Nephron progenitor cell (in vitro differentiated cells): ENCODE results near the gene DUSP14.

Source experiments
- DNase-seq: peaks from one replicate; pipeline ENCODE4 v3.0.0; 2021
- H3K27ac Mint-ChIP-seq: 2 replicates; pipeline ENCODE4 v1.8.0; 2021; ENCODE audit warnings: mild to moderate bottlenecking, moderate library complexity, mixed read lengths
- H3K27me3 Mint-ChIP-seq: 2 replicates; pipeline ENCODE4 v1.8.0; 2021; ENCODE audit warnings: mild to moderate bottlenecking, low read depth, mixed read lengths; ENCODE audit not compliant: poor library complexity
- H3K36me3 Mint-ChIP-seq: 2 replicates; pipeline ENCODE4 v1.8.0; 2021; ENCODE audit warnings: low read depth, mixed read lengths
- H3K4me1 Mint-ChIP-seq: 2 replicates; pipeline ENCODE4 v1.8.0; 2021; ENCODE audit warnings: mixed read lengths
- H3K4me3 Mint-ChIP-seq: 2 replicates; pipeline ENCODE4 v1.8.0; 2021; ENCODE audit warnings: mild to moderate bottlenecking, moderate library complexity, mixed read lengths
- H3K9me3 Mint-ChIP-seq: 2 replicates; pipeline ENCODE4 v1.8.0; 2021; ENCODE audit warnings: mild to moderate bottlenecking, moderate library complexity, mixed read lengths
- TF ChIP-seq, protein P1 (sequence below): fragments of 200-600 bp; sonication (generic); IDR thresholded peaks from 2 replicates; pipeline ENCODE4 v1.5.0; 2021; ENCODE audit warnings: antibody characterized with exemption

DUSP14 gene

DNA sequence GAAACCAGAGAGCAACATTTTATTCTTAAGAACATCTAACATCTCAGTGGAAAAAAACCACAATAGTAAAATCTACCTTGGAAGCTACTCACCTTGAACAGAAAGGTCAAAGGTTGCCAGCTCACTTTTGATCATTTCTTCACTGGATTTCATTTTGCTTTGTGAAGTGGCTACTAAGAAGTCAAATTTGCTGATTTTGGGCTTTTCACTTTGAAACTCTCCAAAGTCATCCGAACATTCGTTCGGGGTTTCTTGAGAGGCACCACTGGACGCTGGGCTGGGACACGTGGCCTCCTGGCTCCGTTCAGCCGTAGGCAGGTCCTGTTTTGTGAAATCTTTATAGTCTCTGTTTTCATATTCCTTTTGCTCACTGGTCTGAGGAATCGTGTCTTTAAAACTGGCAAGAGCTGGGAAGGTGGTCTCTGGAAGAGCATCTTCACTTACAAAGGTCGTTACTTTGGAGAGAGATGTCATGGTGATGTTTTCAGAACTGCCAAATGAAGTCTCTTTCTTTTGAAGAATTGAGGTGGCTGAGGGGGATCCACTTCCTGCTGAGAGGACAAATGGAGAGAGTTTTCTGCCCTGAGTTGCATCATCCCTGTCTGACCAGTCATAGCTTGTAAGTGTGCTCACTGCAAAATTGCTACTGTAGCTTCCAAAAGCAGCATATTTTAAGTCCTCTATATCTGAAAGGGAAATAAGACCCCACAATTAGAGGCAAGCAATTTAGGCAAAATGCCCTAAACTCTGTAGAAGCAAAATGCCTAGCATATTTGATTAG lies 52.4 kb downstream of the DUSP14 start:
- H3K36me3 Mint-ChIP-seq, result peaks cover 68% of the 10 kb centered on the region
- H3K4me1 Mint-ChIP-seq, result peaks cover 13% of the 10 kb centered on the region
- H3K27ac Mint-ChIP-seq, result peak overlapping the region; percentile 62
- H3K9me3 Mint-ChIP-seq, result no peaks in the 10 kb centered on the region
- DNase-seq, result no peak
- H3K27me3 Mint-ChIP-seq, result no peaks in the 10 kb centered on the region
- no peak overlapping the region for H3K4me3 Mint-ChIP-seq
- TF ChIP-seq, protein P1, sequence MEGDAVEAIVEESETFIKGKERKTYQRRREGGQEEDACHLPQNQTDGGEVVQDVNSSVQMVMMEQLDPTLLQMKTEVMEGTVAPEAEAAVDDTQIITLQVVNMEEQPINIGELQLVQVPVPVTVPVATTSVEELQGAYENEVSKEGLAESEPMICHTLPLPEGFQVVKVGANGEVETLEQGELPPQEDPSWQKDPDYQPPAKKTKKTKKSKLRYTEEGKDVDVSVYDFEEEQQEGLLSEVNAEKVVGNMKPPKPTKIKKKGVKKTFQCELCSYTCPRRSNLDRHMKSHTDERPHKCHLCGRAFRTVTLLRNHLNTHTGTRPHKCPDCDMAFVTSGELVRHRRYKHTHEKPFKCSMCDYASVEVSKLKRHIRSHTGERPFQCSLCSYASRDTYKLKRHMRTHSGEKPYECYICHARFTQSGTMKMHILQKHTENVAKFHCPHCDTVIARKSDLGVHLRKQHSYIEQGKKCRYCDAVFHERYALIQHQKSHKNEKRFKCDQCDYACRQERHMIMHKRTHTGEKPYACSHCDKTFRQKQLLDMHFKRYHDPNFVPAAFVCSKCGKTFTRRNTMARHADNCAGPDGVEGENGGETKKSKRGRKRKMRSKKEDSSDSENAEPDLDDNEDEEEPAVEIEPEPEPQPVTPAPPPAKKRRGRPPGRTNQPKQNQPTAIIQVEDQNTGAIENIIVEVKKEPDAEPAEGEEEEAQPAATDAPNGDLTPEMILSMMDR, result no peak

DNA sequence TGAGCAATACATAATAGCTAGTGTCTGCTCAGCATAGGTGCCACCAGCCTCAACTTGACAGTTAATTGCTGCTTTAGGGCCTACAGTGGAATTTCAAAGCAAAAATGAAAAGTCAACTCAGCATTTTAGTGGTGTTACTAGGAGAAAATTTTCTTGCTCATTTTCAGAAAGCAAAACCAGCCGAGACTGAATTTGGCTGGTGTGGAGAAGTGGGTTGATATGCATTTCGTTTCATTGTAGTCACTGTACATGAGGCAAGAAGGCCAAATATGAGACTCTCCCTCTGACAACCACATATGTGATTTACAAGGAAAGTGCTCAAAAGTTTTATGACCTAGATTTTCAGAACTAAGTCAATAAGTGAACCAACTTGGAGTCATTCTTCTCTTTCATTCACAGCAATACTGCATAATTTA lies 54.0 kb downstream of the DUSP14 start:
- Mint-ChIP-seq H3K9me3 (no peaks in the 10 kb centered on the region), H3K36me3 (peaks cover 54% of the 10 kb centered on the region), H3K27me3 (no peaks in the 10 kb centered on the region), H3K27ac (no peak overlapping the region), H3K4me1 (peaks cover 17% of the 10 kb centered on the region), H3K4me3 (no peak overlapping the region)
- TF ChIP-seq, protein P1, result no peak
- DNase-seq, result no peak

- DNase-seq, result no peak
- Mint-ChIP-seq H3K27me3 (no peaks in the 10 kb centered on the region), H3K27ac (no peak overlapping the region), H3K36me3 (peaks cover 53% of the 10 kb centered on the region), H3K9me3 (no peaks in the 10 kb centered on the region), H3K4me3 (no peak overlapping the region), H3K4me1 (peaks cover 17% of the 10 kb centered on the region)
- TF ChIP-seq, protein P1, result no peak
Measured at GRCh38 chr17:37545486-37545885, 55.8 kb downstream of the DUSP14 start.

DNA sequence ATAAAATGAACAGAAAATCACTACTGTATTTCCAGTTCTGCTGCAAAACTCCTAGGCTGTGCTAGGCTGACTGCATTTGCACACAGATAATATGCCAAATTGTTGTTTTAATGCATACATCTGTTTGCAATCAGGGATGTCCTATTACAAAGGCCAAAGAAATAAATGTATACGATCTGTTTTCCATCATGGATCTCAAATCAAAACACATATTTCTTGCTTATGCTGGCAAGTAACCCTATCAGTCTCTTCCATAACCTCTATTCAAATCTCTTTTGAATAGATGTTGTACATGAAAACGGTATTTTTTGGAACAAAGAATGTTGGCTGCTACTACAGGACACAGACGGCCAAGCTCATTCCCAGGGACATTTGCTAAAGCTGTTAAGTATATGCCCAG lies 56.6 kb downstream of the DUSP14 start:
- peaks cover 17% of the 10 kb centered on the region for H3K4me1 Mint-ChIP-seq
- H3K4me3 Mint-ChIP-seq, result no peak overlapping the region
- TF ChIP-seq, protein P1, result no peak
- H3K9me3 Mint-ChIP-seq, result no peaks in the 10 kb centered on the region
- H3K36me3 Mint-ChIP-seq, result peaks cover 47% of the 10 kb centered on the region
- H3K27me3 Mint-ChIP-seq, result no peaks in the 10 kb centered on the region
- no peak for DNase-seq
- no peak overlapping the region for H3K27ac Mint-ChIP-seq

DNA sequence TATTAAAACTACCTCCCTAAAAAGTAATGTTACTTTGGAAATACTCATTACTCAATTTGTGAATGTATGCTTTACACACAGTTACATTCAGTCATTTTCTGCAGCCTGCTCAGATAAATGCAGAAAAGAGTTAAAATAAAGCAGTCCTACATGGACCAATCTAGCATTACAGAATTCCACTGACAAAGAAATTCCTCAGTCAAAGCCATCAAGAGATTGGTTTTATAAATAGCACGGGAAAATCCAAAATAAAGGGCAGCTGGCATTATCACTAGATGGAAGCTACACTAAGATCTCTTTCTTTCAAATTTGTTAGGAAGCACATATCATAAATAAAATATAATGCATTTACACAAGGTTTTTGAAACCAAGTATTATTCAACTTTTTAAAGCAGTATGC lies 58.3 kb downstream of the DUSP14 start:
- Mint-ChIP-seq H3K9me3 (no peaks in the 10 kb centered on the region), H3K4me3 (no peak overlapping the region), H3K27me3 (no peaks in the 10 kb centered on the region), H3K36me3 (peaks cover 33% of the 10 kb centered on the region), H3K27ac (peak overlapping the region; percentile 36), H3K4me1 (peaks cover 7% of the 10 kb centered on the region)
- no peak for DNase-seq
- TF ChIP-seq, protein P1, result no peak

DNA sequence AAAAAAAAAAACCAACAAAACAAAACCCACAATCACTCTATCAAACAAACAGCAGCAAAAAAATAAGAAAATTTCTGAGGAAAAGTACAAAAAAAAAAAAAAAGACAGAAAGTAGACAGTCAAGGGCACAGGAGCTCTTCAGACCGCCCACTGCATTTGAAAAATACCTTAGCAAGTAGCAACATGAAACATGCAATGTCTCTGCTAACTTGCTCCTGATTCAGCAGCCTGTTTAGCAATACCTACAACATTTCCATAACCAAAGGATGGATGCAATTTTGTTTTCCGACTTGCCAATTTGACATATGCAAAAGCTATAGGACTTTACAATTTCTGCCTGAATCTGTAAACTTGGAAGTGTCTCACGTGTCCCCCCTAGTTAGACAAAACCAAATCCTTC lies 62.1 kb downstream of the DUSP14 start:
- Mint-ChIP-seq H3K36me3 (peaks cover 21% of the 10 kb centered on the region), H3K27me3 (no peaks in the 10 kb centered on the region), H3K4me1 (peaks cover 4% of the 10 kb centered on the region), H3K27ac (no peak overlapping the region), H3K4me3 (no peak overlapping the region), H3K9me3 (no peaks in the 10 kb centered on the region)
- no peak for DNase-seq
- TF ChIP-seq, protein P1, result no peak
